Fibroblast of skin of right quadriceps (primary cell): ENCODE data around the gene BTG3.

ENCODE experiments used
- DNase-seq: peaks from one replicate; pipeline ENCODE4 v3.0.0-alpha.2; 2013

BTG3 gene

GRCh38 chr21:17583898-17584297 lies 28.8 kb downstream of the BTG3 start:
- DNase-seq, result no peak

- no peak for DNase-seq
Observed at GRCh38 chr21:17580319-17580718, 32.4 kb downstream of the BTG3 start.

- DNase-seq, result no peak
Observed at GRCh38 chr21:17578876-17579275, 33.8 kb downstream of the BTG3 start.

GRCh38 chr21:17578162-17578561 lies 34.5 kb downstream of the BTG3 start:
- no peak for DNase-seq

GRCh38 chr21:17577701-17578100 lies 35.0 kb downstream of the BTG3 start:
- DNase-seq, result no peak

GRCh38 chr21:17576080-17576835 lies 36.4 kb downstream of the BTG3 start:
- no peak for DNase-seq

DNA sequence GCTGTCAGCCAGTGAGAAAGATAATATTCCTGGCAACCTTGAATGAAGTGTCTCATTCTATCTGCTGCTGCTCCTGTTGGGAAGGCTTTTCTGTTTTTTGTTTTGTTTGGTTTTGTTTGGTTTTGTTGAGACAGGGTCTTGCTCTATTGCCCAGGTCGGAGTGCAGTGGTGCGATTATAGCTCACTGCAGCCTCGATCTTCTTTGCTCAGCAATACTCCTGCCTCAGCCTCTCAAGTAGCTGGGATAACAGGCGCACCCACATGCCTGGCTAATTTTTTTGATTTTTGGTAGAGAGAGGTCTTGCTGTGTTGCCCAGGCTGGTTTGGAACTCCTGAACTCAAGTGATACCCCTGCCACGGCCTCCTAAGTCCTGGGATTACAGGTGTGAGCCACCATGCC lies 37.6 kb downstream of the BTG3 start:
- no peak for DNase-seq

DNA sequence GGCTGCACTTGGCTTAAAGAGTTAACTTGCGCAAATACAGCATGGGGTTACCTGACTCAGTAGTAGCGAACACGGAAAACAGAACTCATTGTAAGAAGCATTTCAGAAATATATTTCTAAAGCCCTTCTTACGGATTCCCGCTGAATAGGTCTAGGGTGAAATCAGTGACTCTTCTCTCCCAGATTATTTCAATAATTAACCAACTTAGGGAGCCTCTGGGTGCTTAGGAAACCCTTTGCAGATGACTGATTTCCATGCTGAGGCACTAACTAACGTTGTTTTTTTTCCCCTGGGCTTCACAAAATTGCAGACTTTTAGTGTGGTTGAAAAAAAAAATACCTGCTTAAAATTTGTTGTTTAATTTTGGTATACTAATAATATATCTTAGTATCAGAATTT lies 40.3 kb downstream of the BTG3 start:
- DNase-seq, result no peak

- no peak for DNase-seq
Observed at GRCh38 chr21:17570786-17571185, 41.9 kb downstream of the BTG3 start.

GRCh38 chr21:17560377-17561025 lies 52.2 kb downstream of the BTG3 start:
- no peak for DNase-seq

GRCh38 chr21:17554679-17555465 lies 57.8 kb downstream of the BTG3 start:
- DNase-seq, result peak; percentile 9

DNA sequence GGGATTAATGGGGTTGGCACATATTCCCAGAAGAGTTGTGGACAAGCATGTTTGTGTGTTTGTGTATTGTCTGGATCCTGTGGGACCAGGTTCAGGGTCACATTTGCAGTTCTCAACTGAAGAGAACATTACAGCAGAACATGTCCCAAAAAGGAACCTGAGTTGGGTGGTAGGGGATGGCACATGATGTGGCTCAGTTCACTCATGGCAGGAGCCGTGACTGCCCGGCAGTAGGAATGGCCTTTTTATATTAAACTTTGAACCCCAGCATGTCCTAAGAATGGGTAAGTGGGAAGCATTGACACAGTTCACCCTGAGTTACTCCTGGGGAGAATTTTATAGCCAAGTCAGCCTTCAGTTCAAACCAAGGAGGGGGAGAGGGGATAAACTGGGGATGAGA lies 58.6 kb downstream of the BTG3 start:
- DNase-seq, result no peak

DNA sequence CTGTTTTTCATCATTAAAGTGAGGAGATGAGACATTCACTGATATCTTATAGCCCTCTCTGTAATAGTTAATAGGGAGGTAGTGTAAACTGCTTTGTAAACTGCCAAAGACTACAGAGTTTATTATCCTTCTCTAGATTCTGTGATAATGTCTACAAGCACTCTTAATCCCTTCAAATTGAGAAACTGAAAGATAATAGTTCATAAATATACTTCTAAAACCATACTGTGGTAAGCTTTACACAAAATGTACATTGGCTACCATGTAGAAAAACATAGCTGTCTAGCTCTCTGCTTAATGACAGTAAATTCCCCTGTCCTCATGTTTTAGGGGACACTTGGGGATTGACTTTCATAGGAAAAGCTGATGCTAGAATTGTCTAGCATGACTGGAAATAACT lies 60.3 kb downstream of the BTG3 start:
- no peak for DNase-seq

- no peak for DNase-seq
Observed at GRCh38 chr21:17550671-17551308, 61.9 kb downstream of the BTG3 start.

DNA sequence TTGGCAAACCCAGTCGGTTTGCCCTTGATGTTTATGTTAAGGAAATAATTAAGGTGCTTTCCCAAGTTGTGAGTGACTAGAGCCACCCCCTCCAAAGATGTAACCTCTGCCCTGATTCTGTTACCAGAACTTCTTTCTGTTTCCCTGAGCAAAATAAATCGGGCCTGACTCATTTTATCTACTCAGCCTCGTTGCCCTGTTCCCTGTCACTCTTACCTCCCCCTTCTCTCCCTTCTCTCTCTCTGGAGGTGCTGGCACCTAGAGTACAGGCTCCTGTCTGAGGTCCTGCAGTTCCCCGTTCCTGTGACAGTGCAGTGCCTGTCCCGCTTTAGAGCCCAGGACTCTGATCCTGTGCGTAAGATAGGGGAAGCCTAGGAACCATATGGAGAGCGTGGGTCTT lies 64.4 kb downstream of the BTG3 start:
- no peak for DNase-seq

- DNase-seq, result no peak
Observed at GRCh38 chr21:17545007-17545406, 67.7 kb downstream of the BTG3 start.
